PC-9 (cell line): ENCODE data around the gene DAZAP2. TPM values are rescaled to one million over a fixed set of nuclear protein-coding genes. Genes with fewer than 3 reads are reported as not detected.

Source experiments
- BruUV-seq: library from RNA; stranded (reverse); fragments of 400-500 nt; replicated peaks from 2 replicates; lab custom pipeline; 2021; lab: Mats Ljungman, UMichigan
- CTCF ChIA-PET: fragments of 300-600 bp; sonication (Branson Sonifier 250); formaldehyde crosslinking; loops from one replicate; lab custom pipeline; 2022; ENCODE audit warnings: antibody characterized with exemption; lab: Charles Lee
- POLR2A ChIA-PET: fragments of 300-600 bp; sonication (Branson Sonifier 250); formaldehyde crosslinking; loops from one replicate; lab custom pipeline; 2022; ENCODE audit warnings: antibody characterized with exemption; ENCODE audit not compliant: unreplicated experiment; lab: Charles Lee
- DNase-seq, 2 experiments: peaks; one replicate each; pipeline versions ENCODE4 v3.0.0 to v3.0.0-alpha.2; 2015 to 2022; ENCODE audit warnings: mixed read lengths in 1 of 2
- H2AFZ ChIP-seq: fragments of 200-600 bp; sonication (generic); 2 replicates; pipeline ENCODE4 v1.8.1; 2017; ENCODE audit warnings: antibody characterized with exemption
- H3F3A ChIP-seq: fragments of 200-600 bp; sonication (generic); 2 replicates; pipeline ENCODE4 v1.8.1; 2017; ENCODE audit warnings: antibody characterized with exemption, mild to moderate bottlenecking, low read depth; ENCODE audit not compliant: insufficient read depth
- H3K27ac ChIP-seq: fragments of 200-600 bp; sonication (generic); 2 replicates; pipeline ENCODE4 v1.6.1; 2016; ENCODE audit warnings: mixed run types
- H3K27me3 ChIP-seq: fragments of 200-600 bp; sonication (generic); 2 replicates; pipeline ENCODE4 v1.6.1; 2016; ENCODE audit warnings: low read depth, mixed run types; ENCODE audit not compliant: insufficient read depth
- H3K36me3 ChIP-seq: fragments of 200-600 bp; sonication (generic); 2 replicates; pipeline ENCODE4 v1.6.1; 2016; ENCODE audit warnings: low read depth, mixed run types
- H3K4me1 ChIP-seq: fragments of 200-600 bp; sonication (generic); replicated peaks from 2 replicates; pipeline ENCODE4 v1.6.1; 2016; ENCODE audit warnings: mixed run types; ENCODE audit not compliant: insufficient read depth
- H3K4me2 ChIP-seq: fragments of 200-600 bp; sonication (generic); 2 replicates; pipeline ENCODE4 v1.6.1; 2017; ENCODE audit warnings: mixed run types
- H3K4me3 ChIP-seq: fragments of 200-600 bp; sonication (generic); 2 replicates; pipeline ENCODE4 v1.6.1; 2016; ENCODE audit warnings: mixed run types
- H3K79me2 ChIP-seq: fragments of 200-600 bp; sonication (generic); 2 replicates; pipeline ENCODE4 v1.6.1; 2017; ENCODE audit warnings: low read depth, mixed run types
- H3K9me2 ChIP-seq: fragments of 200-600 bp; sonication (generic); 2 replicates; pipeline ENCODE4 v1.8.1; 2017; ENCODE audit warnings: mild to moderate bottlenecking; ENCODE audit not compliant: insufficient read depth
- H3K9me3 ChIP-seq: fragments of 200-600 bp; sonication (generic); 2 replicates; pipeline ENCODE4 v1.8.1; 2016; ENCODE audit warnings: low read depth; ENCODE audit not compliant: insufficient read depth
- H4K20me1 ChIP-seq: fragments of 200-600 bp; sonication (generic); 2 replicates; pipeline ENCODE4 v1.8.1; 2017; ENCODE audit not compliant: insufficient read depth
- CTCF ChIP-seq: fragments of 200-600 bp; sonication (generic); conservative IDR thresholded peaks from 2 replicates; pipeline ENCODE4 v1.6.1; 2017; ENCODE audit warnings: mixed run types, antibody characterized with exemption, mild to moderate bottlenecking, moderate library complexity
- EZH2 ChIP-seq: fragments of 200-600 bp; sonication (generic); IDR thresholded peaks from 2 replicates; pipeline ENCODE4 v1.8.0; 2017; ENCODE audit warnings: antibody characterized with exemption, low read depth
- intact Hi-C: fragments of 100-400 bp; cut with micrococcal nuclease; formaldehyde crosslinking; loops from one replicate; pipeline ENCODE4 v1.10.0; 2022; ENCODE audit not compliant: unreplicated experiment
- total RNA-seq: library from RNA; stranded (reverse); gene quantifications from 2 replicates; pipeline ENCODE4 v1.2.3, GENCODE V29; 2021

Gene DAZAP2
- total RNA-seq, 1 experiment from 2014 or later: 154 TPM

GRCh38 chr12:51217133-51217967 lies 21.3 kb upstream of the DAZAP2 start:
- H3K36me3 ChIP-seq: no peaks in the 10 kb centered on the region
- H3K9me3 ChIP-seq: no peaks in the 10 kb centered on the region
- H3K4me2 ChIP-seq: peak overlapping the region; percentile 92
- H3K4me3 ChIP-seq: peak overlapping the region; percentile 70
- H3K27me3 ChIP-seq: no peaks in the 10 kb centered on the region
- H3K27ac ChIP-seq: no peak overlapping the region
- H3K79me2 ChIP-seq: no peaks in the 10 kb centered on the region
- TF ChIP-seq CTCF (no peak), EZH2 (no peak)
- peaks cover 12% of the 10 kb centered on the region; the same call in 1 of the 2 replicates for H3F3A ChIP-seq
- peak in 1 of 2 experiments; percentile 34 for DNase-seq
- no TSS peak for BruUV-seq
- CTCF ChIA-PET: interaction anchor here (0.6 to 0.7 kb wide), 3 partner anchors 26 to 1316 kb away, joined by 5 to 10 read pairs (median 5); no protein-coding TSS in a partner anchor
- POLR2A ChIA-PET: interaction anchor here (0.5 to 1.3 kb wide), 5 partner anchors 11 to 993 kb away, joined by 3 to 16 read pairs (median 10); partner anchors contain the start of gene DAZAP2
- H2AFZ ChIP-seq: peak overlapping the region; percentile 83
- no peaks in the 10 kb centered on the region for H4K20me1 ChIP-seq
- intact Hi-C loops: no loop called here
- peaks cover 9% of the 10 kb centered on the region for H3K4me1 ChIP-seq
- no peaks in the 10 kb centered on the region for H3K9me2 ChIP-seq

- Histone ChIP-seq H3K4me2 (peak within 1 kb of the TSS; percentile 92), H3K27ac (no peak within 1 kb of the TSS), H2AFZ (peak within 1 kb of the TSS; percentile 83), H3F3A (peaks cover 12% of the 10 kb centered on the region; the same call in 1 of the 2 replicates), H4K20me1 (no peaks in the 10 kb centered on the region), H3K27me3 (no peaks in the 10 kb centered on the region), H3K4me1 (peaks cover 9% of the 10 kb centered on the region), H3K79me2 (no peaks in the 10 kb centered on the region), H3K4me3 (peak within 1 kb of the TSS; percentile 70), H3K9me2 (no peaks in the 10 kb centered on the region), H3K9me3 (no peaks in the 10 kb centered on the region), H3K36me3 (no peaks in the 10 kb centered on the region)
- DNase-seq: peak; percentile 62 to 63
- ChIA-PET POLR2A (interaction anchor here (0.5 to 1.3 kb wide), 5 partner anchors 20 to 994 kb away, joined by 3 to 11 read pairs (median 5); partner anchors contain the start of gene DAZAP2), CTCF (interaction anchor here (0.5 to 0.7 kb wide), 5 partner anchors 25 to 1451 kb away, joined by 3 to 5 read pairs (median 4); no protein-coding TSS in a partner anchor)
- intact Hi-C loops: no loop called here
- TSS peak; percentile 53 for BruUV-seq
- peak; percentile 69 for TF ChIP-seq CTCF
- no peak for TF ChIP-seq EZH2
Measured at GRCh38 chr12:51217968-51218606, 20.5 kb upstream of the DAZAP2 start, which contains the start of gene POU6F1. Gene POU6F1 (minus strand): TSS chr12:51218062. CDS start chr12:51206836, 11,226 bp downstream.

GRCh38 chr12:51218607-51219161 lies 19.9 kb upstream of the DAZAP2 start:
- no TSS peak for BruUV-seq
- Histone ChIP-seq H2AFZ (peak overlapping the region; percentile 83), H3K9me3 (no peaks in the 10 kb centered on the region), H3K4me1 (peaks cover 9% of the 10 kb centered on the region), H3K4me2 (peak overlapping the region; percentile 92), H3K79me2 (no peaks in the 10 kb centered on the region), H3K27ac (no peak overlapping the region), H3K27me3 (no peaks in the 10 kb centered on the region), H4K20me1 (no peaks in the 10 kb centered on the region), H3F3A (peaks cover 12% of the 10 kb centered on the region; the same call in 1 of the 2 replicates), H3K9me2 (no peaks in the 10 kb centered on the region), H3K4me3 (peak overlapping the region; percentile 70), H3K36me3 (no peaks in the 10 kb centered on the region)
- no peak for TF ChIP-seq EZH2
- ChIA-PET POLR2A (interaction anchor here (1.3 kb wide), 1 partner anchor 20 kb away, joined by 11 read pairs; the partner anchor contains the start of gene DAZAP2), CTCF (interaction anchor here (0.6 kb wide), 2 partner anchors 91 to 1452 kb away, joined by 3 to 4 read pairs; no protein-coding TSS in a partner anchor)
- intact Hi-C loops: no loop called here
- no peak for DNase-seq
